Ectodermal cell (in vitro differentiated cells): ENCODE results near the gene INPP4B.

Experiments used
- H3K27ac ChIP-seq: 2 replicates; pipeline ENCODE4 v1.7.0; 2013; ENCODE audit warnings: mild to moderate bottlenecking, low read depth, low read length; ENCODE audit not compliant: insufficient read depth, poor library complexity, severe bottlenecking
- H3K27me3 ChIP-seq: 2 replicates; pipeline ENCODE4 v1.7.0; 2013; ENCODE audit warnings: mild to moderate bottlenecking, low read length; ENCODE audit not compliant: insufficient read depth, control insufficient read depth, poor library complexity, severe bottlenecking
- H3K36me3 ChIP-seq: one replicate; pipeline ENCODE4 v1.7.0; 2013; ENCODE audit warnings: low read length; ENCODE audit not compliant: control insufficient read depth, insufficient read depth
- H3K4me1 ChIP-seq: one replicate; pipeline ENCODE4 v1.7.0; 2013; ENCODE audit warnings: low read length; ENCODE audit not compliant: control insufficient read depth, insufficient read depth
- H3K4me3 ChIP-seq: 2 replicates; pipeline ENCODE4 v1.7.0; 2013; ENCODE audit warnings: low read depth, low read length, control low read depth; ENCODE audit not compliant: insufficient read depth
- H3K9me3 ChIP-seq: 2 replicates; pipeline ENCODE4 v1.7.0; 2013; ENCODE audit warnings: mild to moderate bottlenecking, low read length, moderate library complexity; ENCODE audit not compliant: control insufficient read depth
- WGBS, 2 experiments: methylation state at CpG; one replicate each; pipeline ENCODE4 v1.1.7; 2013; ENCODE audit warnings: missing lambda C conversion rate in 2 of 2; 5-methylcytosine and 5-hydroxymethylcytosine counted together

INPP4B gene

DNA sequence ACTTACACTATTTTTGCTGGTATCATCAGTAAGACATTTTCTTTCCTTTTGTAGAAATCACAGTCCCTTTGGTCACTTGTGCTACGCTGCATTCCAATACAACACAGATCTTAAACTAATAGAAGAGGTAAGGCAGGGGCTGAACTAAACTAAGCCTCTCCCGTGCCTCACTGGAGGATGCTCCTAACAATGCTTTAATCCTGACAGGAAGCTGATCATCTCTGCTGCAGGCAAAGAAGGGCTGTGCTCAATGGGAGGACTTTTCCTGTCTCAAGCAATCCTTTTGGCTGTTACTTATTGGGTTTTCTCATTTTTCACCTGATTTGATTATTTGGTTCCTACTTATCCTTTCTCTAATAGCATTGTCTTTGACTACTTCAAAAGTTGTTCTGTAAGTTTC, 583.1 kb downstream of the INPP4B start:
- Histone ChIP-seq H3K36me3 (no peaks in the 10 kb centered on the region), H3K27ac (no peak overlapping the region), H3K4me3 (no peak overlapping the region), H3K9me3 (no peaks in the 10 kb centered on the region), H3K27me3 (no peaks in the 10 kb centered on the region), H3K4me1 (no peaks in the 10 kb centered on the region)
- WGBS, 2 experiments: 42% methylated on average over 2 of the region's 2 CpGs

DNA sequence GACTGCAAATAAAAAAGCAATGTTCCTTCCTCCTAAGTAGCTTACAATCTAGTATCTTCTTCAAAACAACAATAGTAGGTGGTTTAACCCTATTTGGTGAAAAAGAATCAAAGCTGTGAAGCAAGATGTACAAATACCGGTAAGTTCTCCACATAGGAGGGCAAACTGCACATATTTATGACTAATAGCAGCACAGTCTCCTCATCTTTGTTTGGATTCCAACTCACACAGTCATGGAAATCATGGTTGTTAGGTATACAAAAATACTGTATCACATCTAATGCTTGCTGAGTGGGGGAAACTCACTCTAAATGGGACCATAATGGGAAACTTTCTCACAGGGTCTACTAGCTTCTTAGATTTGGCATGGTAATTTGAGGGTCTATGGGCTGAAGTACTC, 597.2 kb downstream of the INPP4B start:
- H3K9me3 ChIP-seq: no peaks in the 10 kb centered on the region
- no peak overlapping the region for H3K4me3 ChIP-seq
- WGBS, 2 experiments: 96 to 100% methylated on average over 1 of the region's 1 CpG
- H3K27ac ChIP-seq: no peak overlapping the region
- no peaks in the 10 kb centered on the region for H3K4me1 ChIP-seq
- no peaks in the 10 kb centered on the region for H3K36me3 ChIP-seq
- no peaks in the 10 kb centered on the region for H3K27me3 ChIP-seq

DNA sequence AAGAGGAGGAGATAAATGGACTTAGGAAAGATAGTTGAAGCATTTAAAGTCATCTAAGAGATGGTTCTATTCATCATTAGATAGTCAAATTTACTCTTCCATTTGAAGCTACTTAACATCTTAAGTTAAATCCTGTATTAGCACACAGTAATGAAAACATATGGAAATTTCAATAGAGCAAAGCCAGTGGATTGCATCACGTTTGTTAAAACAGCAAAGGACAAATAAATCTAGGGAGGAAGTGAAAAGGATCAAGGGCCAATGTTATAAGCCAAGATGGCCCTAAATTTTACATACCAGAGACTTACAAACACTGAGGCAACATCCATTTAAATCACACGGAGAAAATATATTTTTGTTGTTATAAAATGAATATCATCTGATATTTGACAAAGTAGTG, 602.8 kb downstream of the INPP4B start:
- Histone ChIP-seq H3K27ac (no peak overlapping the region), H3K36me3 (no peaks in the 10 kb centered on the region), H3K4me1 (no peaks in the 10 kb centered on the region), H3K4me3 (no peak overlapping the region), H3K27me3 (no peaks in the 10 kb centered on the region), H3K9me3 (no peaks in the 10 kb centered on the region)
- WGBS, 2 experiments: 75 to 83% methylated on average over 1 of the region's 2 CpGs

DNA sequence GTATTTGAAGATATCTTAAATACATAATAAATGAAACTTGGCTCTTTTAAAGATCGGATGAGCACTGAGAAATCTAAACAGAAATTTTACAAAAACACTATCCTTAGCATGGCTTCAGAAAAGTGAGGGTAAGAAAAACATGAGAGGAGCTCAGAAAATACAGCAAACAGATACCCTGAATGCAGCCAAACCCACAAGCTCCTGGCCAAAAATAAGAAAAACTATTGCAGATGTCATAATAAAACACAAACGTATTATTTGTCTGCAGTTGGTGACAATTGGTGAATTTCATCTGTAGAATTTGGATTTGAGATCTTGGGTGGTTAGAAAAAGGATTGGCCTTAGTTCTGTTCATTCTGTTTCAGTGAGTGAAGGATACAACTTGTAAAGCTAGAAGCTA, 603.9 kb downstream of the INPP4B start:
- H3K36me3 ChIP-seq: no peaks in the 10 kb centered on the region
- H3K4me1 ChIP-seq: no peaks in the 10 kb centered on the region

DNA sequence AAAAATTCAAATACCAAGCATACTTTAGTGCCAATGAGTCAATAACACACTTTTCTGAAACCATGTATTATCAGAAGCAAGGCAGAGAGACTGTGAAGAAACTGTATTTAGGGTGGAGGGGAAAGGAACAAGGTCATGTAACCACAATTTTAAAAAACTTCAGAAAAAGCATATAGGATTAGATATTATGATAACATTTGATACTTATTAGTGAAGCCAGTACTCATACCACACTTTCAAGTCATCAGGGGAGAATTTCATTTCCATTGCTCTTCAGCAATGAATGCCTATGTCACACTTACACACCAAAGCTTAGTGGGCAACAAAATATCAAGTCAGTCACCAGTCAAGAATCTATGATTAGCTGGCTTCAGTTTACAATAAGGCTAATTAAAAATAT, 607.5 kb downstream of the INPP4B start:
- Histone ChIP-seq H3K4me1 (no peaks in the 10 kb centered on the region), H3K27me3 (no peaks in the 10 kb centered on the region), H3K4me3 (no peak overlapping the region), H3K27ac (no peak overlapping the region), H3K9me3 (no peaks in the 10 kb centered on the region), H3K36me3 (no peaks in the 10 kb centered on the region)

More for the DNA sequence above, 603.9 kb downstream of the INPP4B start:
- Histone ChIP-seq H3K4me3 (no peak overlapping the region), H3K9me3 (no peaks in the 10 kb centered on the region), H3K27ac (no peak overlapping the region), H3K27me3 (no peaks in the 10 kb centered on the region)
- 56 to 95% methylated on average over 1 to 2 of the region's 2 CpGs for WGBS, 2 experiments

DNA sequence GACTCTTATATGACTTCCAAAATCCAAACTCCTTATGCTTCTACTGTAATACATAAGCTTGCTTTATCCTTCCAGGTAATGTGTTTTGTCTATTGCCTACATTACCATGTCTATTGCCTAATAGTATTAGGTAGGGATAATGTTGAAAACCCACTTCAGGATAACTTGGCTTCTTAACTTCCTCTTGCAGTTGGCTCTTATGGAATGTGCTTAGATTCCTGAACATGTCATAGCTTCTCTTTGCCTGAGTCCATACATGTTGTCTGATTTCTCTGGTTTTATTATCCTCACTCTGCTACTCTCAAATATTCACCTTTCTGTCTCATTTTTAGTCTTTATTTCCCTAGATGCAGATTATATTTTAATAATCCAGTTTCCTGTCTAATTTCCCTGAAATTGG, 609.8 kb downstream of the INPP4B start:
- H3K27ac ChIP-seq: no peak overlapping the region
- H3K27me3 ChIP-seq: no peaks in the 10 kb centered on the region
- H3K4me1 ChIP-seq: no peaks in the 10 kb centered on the region
- no peak overlapping the region for H3K4me3 ChIP-seq
- H3K36me3 ChIP-seq: no peaks in the 10 kb centered on the region
- no peaks in the 10 kb centered on the region for H3K9me3 ChIP-seq

DNA sequence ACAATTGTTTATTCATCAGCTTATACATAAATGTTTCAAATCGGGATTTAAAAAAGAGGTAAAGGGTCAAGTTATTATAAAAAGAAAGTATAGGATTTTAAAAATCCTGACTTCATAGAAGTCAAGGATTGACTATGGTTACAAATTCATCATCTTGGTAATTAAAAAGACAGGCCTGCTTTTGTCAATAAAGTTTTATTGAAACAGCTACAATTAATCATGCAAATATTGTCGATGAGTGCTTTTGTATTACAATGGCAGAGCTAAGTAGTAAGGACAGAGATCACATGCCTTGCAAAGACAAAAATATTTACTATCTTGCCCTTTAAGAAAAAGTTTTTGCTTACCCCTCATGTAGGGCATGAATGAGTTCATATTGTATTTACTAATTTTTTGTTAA, 614.3 kb downstream of the INPP4B start:
- no peaks in the 10 kb centered on the region for H3K9me3 ChIP-seq
- no peaks in the 10 kb centered on the region for H3K36me3 ChIP-seq
- no peak overlapping the region for H3K4me3 ChIP-seq
- no peaks in the 10 kb centered on the region for H3K4me1 ChIP-seq
- H3K27me3 ChIP-seq: no peaks in the 10 kb centered on the region
- no peak overlapping the region for H3K27ac ChIP-seq
- 100% methylated on average over 2 of the region's 2 CpGs; no CpG with 5 or more reads in 1 of the 2 experiments for WGBS, 2 experiments

DNA sequence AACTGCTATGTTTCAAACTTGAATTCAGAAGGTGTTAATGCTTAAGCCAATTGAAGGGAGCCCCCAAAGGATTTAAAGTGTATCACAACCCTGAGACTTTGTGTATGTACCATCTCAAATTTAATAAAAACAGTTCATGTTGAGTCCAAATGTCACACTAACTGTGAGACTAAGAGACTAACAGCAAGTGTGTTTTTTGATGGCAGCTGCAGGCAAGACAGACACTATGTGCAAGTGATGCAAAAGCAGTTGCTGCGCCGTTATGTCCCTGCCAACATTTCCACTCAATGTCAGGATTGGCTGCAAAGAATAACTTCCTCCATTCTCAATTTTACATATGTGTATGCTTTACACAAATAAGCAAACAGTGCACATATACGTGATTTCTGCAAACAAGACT, 615.1 kb downstream of the INPP4B start:
- no peaks in the 10 kb centered on the region for H3K9me3 ChIP-seq
- no peaks in the 10 kb centered on the region for H3K4me1 ChIP-seq
- 95 to 99% methylated on average over 2 to 3 of the region's 3 CpGs for WGBS, 2 experiments
- no peak overlapping the region for H3K27ac ChIP-seq
- H3K4me3 ChIP-seq: no peak overlapping the region
- no peaks in the 10 kb centered on the region for H3K27me3 ChIP-seq
- H3K36me3 ChIP-seq: no peaks in the 10 kb centered on the region

DNA sequence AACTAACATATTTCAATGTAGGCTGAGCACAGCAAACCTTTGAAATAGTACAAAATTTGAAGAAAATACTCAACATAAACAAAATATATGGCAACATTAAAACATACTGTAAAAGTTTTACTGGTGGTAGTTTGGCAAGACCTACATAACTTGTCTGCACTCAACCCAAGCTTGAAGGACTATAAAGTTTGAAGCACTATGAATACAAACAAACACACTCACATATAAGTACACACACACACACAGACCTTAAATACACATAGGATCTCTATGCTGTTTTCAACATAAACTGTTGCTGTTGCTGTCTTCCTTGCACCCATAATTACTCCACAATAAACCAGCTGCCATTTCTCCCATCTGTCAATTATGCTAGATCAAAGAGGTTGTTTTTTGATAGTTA, 620.1 kb downstream of the INPP4B start:
- no peak overlapping the region for H3K27ac ChIP-seq
- H3K4me1 ChIP-seq: no peaks in the 10 kb centered on the region
- H3K4me3 ChIP-seq: no peak overlapping the region
- no peaks in the 10 kb centered on the region for H3K9me3 ChIP-seq
- H3K36me3 ChIP-seq: no peaks in the 10 kb centered on the region
- H3K27me3 ChIP-seq: no peaks in the 10 kb centered on the region

DNA sequence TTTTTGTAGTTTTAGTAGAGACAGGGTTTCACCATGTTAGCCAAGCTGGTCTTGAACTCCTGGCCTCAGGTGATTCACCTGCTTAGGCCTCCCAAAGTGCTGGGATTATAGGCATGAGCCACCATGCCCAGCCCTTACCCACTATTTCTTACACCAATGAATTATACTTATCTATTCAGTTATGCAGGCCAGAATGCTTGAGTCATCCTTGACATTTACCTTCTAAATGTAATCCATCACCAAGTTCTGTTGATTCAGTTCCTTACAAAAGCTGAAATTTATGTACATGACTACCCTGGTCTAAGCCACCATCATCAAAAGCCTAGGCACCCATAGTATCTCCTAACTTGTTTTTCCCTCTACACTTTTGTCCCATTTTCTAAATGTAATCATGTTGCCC, 624.0 kb downstream of the INPP4B start:
- Histone ChIP-seq H3K27me3 (no peaks in the 10 kb centered on the region), H3K9me3 (no peaks in the 10 kb centered on the region), H3K36me3 (no peaks in the 10 kb centered on the region), H3K4me1 (no peaks in the 10 kb centered on the region), H3K4me3 (no peak overlapping the region), H3K27ac (no peak overlapping the region)

DNA sequence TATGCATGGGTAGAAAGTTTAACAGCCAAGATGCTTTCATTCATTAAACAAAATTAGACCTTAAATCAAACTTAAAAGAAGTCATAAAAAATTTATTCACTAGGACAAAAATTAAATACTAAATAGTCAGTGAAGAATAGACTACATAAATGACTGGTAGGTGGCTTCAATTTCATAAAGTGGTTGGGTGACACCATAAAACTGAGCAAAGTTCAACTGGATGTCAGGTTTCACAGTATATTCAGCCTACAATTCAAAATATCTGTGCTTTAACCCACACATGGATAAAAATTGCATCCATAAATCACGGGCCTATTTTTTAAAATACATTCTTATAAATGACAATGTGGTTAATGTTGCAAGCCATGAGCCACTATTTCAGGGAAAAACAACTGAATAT, 627.4 kb downstream of the INPP4B start:
- H3K4me1 ChIP-seq: no peaks in the 10 kb centered on the region
- H3K9me3 ChIP-seq: no peaks in the 10 kb centered on the region
- no peak overlapping the region for H3K4me3 ChIP-seq
- H3K27me3 ChIP-seq: no peaks in the 10 kb centered on the region
- 100% methylated on average over 1 of the region's 1 CpG; no CpG with 5 or more reads in 1 of the 2 experiments for WGBS, 2 experiments
- H3K27ac ChIP-seq: no peak overlapping the region
- H3K36me3 ChIP-seq: no peaks in the 10 kb centered on the region
